Measurements from ENCODE around the gene AMBRA1. TPM values are rescaled to one million over a fixed set of nuclear protein-coding genes. Genes with fewer than 3 reads are reported as not detected.

AMBRA1 gene
- total and polyA plus RNA-seq, 2 donors (not counting 3 experiments of a cell fraction or from before 2014, with no cell fraction given) = 18.4 to 32.4 TPM

DNA sequence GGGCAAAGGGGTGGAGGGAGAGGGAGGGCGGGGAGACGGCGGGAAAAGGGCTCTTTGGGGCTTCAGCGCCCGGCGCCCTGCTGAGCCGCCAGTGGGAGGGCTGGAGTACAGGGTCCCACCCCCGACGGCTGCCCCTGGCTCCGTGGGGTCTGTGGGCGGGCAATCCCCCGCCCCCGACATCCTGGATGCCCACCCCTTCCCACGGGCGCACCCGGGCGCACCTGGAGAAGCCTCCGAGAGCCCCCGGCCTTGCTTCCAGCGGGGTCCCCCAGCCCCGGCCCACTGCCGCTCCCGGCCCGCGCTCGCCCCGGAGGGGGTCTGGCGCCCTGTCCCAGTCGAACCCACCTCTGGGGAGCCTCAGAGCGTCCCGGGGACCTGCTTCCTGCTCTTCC lies 202.6 kb downstream of the AMBRA1 start:
- Histone ChIP-seq H3K4me1 (ENCODE audit: control insufficient read depth, extremely low read depth, insufficient read depth, low read length) (peaks cover 3% of the 10 kb centered on the region), H3K9me3 (replicated peaks; ENCODE audit: control insufficient read depth, insufficient read depth, low read length) (no peaks in the 10 kb centered on the region), H3K9ac (replicated peaks; ENCODE audit: extremely low read depth, insufficient read depth, low read length) (no peak overlapping the region), H3K4me3 (replicated peaks in 1 of 3; ENCODE audit: insufficient read depth in 1 of 3, low read depth in 1 of 3, low read length in 3 of 3) (peak overlapping the region in 1 of 3 experiments; percentile 36), H3K9me1 (replicated peaks; ENCODE audit: control insufficient read depth, extremely low read depth, insufficient read depth, low read length) (no peaks in the 10 kb centered on the region), H2AFZ (ENCODE audit: low read depth, low read length) (no peak overlapping the region), H3K27ac (ENCODE audit: insufficient read depth, low read depth, low read length) (no peak overlapping the region), H3K36me3 (ENCODE audit: control insufficient read depth in 2 of 2, extremely low read depth in 1 of 2, insufficient read depth in 2 of 2, low read length in 2 of 2) (no peaks in the 10 kb centered on the region), H4K20me1 (replicated peaks; ENCODE audit: control insufficient read depth, extremely low read depth, insufficient read depth, low read length) (no peaks in the 10 kb centered on the region), H3K79me2 (ENCODE audit: control insufficient read depth, insufficient read depth, low read length) (no peaks in the 10 kb centered on the region), H3K4me2 (ENCODE audit: insufficient read depth, low read length) (no peak overlapping the region), H3K27me3 (ENCODE audit: control insufficient read depth in 2 of 2, insufficient read depth in 2 of 2, low read length in 2 of 2) (peaks cover 23 to 39% of the 10 kb centered on the region in 2 experiments)
- POLR2A ChIA-PET = no interaction called here
- CTCF ChIA-PET = interaction anchor here (0.9 to 7.2 kb wide), 18 partner anchors 8 to 310 kb away, joined by 3 to 99 read pairs (median 6); partner anchors contain the start of genes ARHGAP1, MDK and ZNF408
- dilution Hi-C loops (cut with MboI; ENCODE audit: extremely low pct_ligation_motif_present, low sequenced_read_pairs) (no loop called here), intact Hi-C loops (cut with micrococcal nuclease) (no loop called here)
- DNase-seq (ENCODE audit: low read depth, low spot score) = no peak
- no peak for FAIRE-seq
- TF ChIP-seq MYC (IDR thresholded peaks at IDR 0.05; ENCODE audit: low read depth, low read length) (no peak), EZH2 (IDR thresholded peaks at IDR 0.05; ENCODE audit: borderline replicate concordance, low read depth, low read length, severe bottlenecking) (peak; percentile 60), FOS (IDR thresholded peaks at IDR 0.05; ENCODE audit: borderline replicate concordance, insufficient read depth, low read length) (no peak), GATA2 (IDR thresholded peaks at IDR 0.05; ENCODE audit: insufficient read depth, insufficient read length, low read depth, low read length) (no peak)
- no TSS peak for BruUV-seq (replicated peaks)

DNA sequence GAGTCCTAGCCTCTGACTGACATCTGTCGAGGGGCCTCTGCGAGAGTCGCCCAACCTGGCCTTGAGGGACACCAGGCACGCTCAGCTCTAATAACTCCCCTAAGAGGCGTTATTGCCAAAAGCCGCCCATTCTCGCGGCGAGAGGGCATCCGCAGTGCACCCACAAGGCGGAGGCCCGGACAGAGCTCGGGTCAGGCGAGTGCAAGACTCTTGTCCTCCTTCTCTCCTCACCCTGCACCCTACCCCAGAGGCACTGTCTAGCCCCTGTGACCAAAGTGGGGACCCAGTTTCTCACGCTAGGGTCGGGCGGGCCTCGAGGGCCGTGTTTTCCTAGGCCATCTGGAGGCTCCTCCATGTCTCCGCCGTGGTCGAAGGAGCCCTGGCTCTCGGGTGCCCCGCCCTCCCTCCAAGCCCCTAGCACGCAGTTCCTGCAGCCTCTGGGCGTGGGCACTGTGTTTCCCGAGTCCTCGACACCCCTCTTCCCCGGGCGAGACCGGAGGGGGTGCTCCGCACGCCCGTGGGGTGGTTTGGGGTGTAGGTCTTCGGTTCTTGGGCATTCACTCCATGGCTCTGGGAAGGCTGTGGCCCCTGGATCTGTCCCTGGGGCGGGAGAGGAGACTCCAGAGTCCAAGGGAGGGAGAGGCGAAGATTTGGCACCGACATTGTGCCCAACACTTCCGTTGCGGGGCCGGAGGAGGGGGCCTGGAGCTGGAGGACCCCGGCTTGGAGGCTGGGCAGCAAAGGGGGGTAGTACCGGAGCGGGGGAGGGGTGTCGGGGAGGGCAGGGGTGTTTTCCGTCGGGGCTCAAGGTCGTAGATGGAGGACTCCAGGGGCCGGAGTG lies 203.3 kb downstream of the AMBRA1 start:
- no TSS peak for BruUV-seq (replicated peaks)
- POLR2A ChIA-PET = no interaction called here
- Histone ChIP-seq H3K27ac (ENCODE audit: insufficient read depth, low read depth, low read length) (no peak overlapping the region), H3K4me2 (ENCODE audit: insufficient read depth, low read length) (no peak overlapping the region), H3K79me2 (ENCODE audit: control insufficient read depth, insufficient read depth, low read length) (no peaks in the 10 kb centered on the region), H3K4me1 (ENCODE audit: control insufficient read depth, extremely low read depth, insufficient read depth, low read length) (peaks cover 3% of the 10 kb centered on the region), H3K9ac (replicated peaks; ENCODE audit: extremely low read depth, insufficient read depth, low read length) (no peak overlapping the region), H3K4me3 (replicated peaks in 1 of 3; ENCODE audit: insufficient read depth in 1 of 3, low read depth in 1 of 3, low read length in 3 of 3) (no peak overlapping the region), H3K9me3 (replicated peaks; ENCODE audit: control insufficient read depth, insufficient read depth, low read length) (no peaks in the 10 kb centered on the region), H3K9me1 (replicated peaks; ENCODE audit: control insufficient read depth, extremely low read depth, insufficient read depth, low read length) (no peaks in the 10 kb centered on the region), H3K27me3 (ENCODE audit: control insufficient read depth in 2 of 2, insufficient read depth in 2 of 2, low read length in 2 of 2) (peaks cover 23 to 39% of the 10 kb centered on the region in 2 experiments), H3K36me3 (ENCODE audit: control insufficient read depth in 2 of 2, extremely low read depth in 1 of 2, insufficient read depth in 2 of 2, low read length in 2 of 2) (no peaks in the 10 kb centered on the region), H4K20me1 (replicated peaks; ENCODE audit: control insufficient read depth, extremely low read depth, insufficient read depth, low read length) (no peaks in the 10 kb centered on the region), H2AFZ (ENCODE audit: low read depth, low read length) (no peak overlapping the region)
- intact Hi-C loops (cut with micrococcal nuclease) (no loop called here), dilution Hi-C loops (cut with MboI; ENCODE audit: extremely low pct_ligation_motif_present, low sequenced_read_pairs) (no loop called here)
- CTCF ChIA-PET = interaction anchor here (0.7 to 7.2 kb wide), 14 partner anchors 8 to 310 kb away, joined by 3 to 99 read pairs (median 4); partner anchors contain the start of genes ARHGAP1, ATG13 and ZNF408
- DNase-seq (ENCODE audit: low read depth, low spot score) (no peak), FAIRE-seq (no peak)
- TF ChIP-seq EZH2 (IDR thresholded peaks at IDR 0.05; ENCODE audit: borderline replicate concordance, low read depth, low read length, severe bottlenecking) = peak; percentile 90
- TF ChIP-seq, protein P1, sequence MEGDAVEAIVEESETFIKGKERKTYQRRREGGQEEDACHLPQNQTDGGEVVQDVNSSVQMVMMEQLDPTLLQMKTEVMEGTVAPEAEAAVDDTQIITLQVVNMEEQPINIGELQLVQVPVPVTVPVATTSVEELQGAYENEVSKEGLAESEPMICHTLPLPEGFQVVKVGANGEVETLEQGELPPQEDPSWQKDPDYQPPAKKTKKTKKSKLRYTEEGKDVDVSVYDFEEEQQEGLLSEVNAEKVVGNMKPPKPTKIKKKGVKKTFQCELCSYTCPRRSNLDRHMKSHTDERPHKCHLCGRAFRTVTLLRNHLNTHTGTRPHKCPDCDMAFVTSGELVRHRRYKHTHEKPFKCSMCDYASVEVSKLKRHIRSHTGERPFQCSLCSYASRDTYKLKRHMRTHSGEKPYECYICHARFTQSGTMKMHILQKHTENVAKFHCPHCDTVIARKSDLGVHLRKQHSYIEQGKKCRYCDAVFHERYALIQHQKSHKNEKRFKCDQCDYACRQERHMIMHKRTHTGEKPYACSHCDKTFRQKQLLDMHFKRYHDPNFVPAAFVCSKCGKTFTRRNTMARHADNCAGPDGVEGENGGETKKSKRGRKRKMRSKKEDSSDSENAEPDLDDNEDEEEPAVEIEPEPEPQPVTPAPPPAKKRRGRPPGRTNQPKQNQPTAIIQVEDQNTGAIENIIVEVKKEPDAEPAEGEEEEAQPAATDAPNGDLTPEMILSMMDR (IDR thresholded peaks at IDR 0.05; ENCODE audit: extremely low read depth in 1 of 2, insufficient read depth in 1 of 2, low read depth in 1 of 2, low read length in 2 of 2) = no peak
